WTC11 (cell line): Measurements from ENCODE around the gene IFNK.

Experiments used
- CREM ChIP-seq: sonication (generic); formaldehyde crosslinking; IDR thresholded peaks from 2 replicates; pipeline ENCODE4 v1.8.1; 2022; ENCODE audit warnings: mild to moderate bottlenecking, missing genetic modification reagents, moderate library complexity
- CTCF ChIP-seq: fragments of 200-600 bp; IDR thresholded peaks from 2 replicates; pipeline ENCODE4 v1.8.0; 2022; ENCODE audit warnings: antibody characterized with exemption
- FOXJ3 ChIP-seq: sonication (generic); formaldehyde crosslinking; IDR thresholded peaks from 2 replicates; pipeline ENCODE4 v1.9.0; 2021; ENCODE audit warnings: missing genetic modification reagents, mild to moderate bottlenecking, borderline replicate concordance
- KAT7 ChIP-seq: sonication (generic); formaldehyde crosslinking; IDR thresholded peaks from 2 replicates; pipeline ENCODE4 v1.8.1; 2023; ENCODE audit warnings: missing genetic modification reagents, mild to moderate bottlenecking, borderline replicate concordance
- NFATC4 ChIP-seq: fragments of 250-450 bp; sonication (Bioruptor Pico); IDR thresholded peaks from 2 replicates; pipeline ENCODE4 v1.9.0; 2021; ENCODE audit warnings: mild to moderate bottlenecking
- STAT6 ChIP-seq: sonication (generic); formaldehyde crosslinking; conservative IDR thresholded peaks from 2 replicates; pipeline ENCODE4 v1.8.1; 2023; ENCODE audit warnings: mild to moderate bottlenecking, low read depth, missing genetic modification reagents, moderate library complexity
- TCF7 ChIP-seq: sonication (generic); formaldehyde crosslinking; IDR thresholded peaks from 2 replicates; pipeline ENCODE4 v1.8.0; 2022; ENCODE audit warnings: mild to moderate bottlenecking, low read depth, missing genetic modification reagents, moderate library complexity
- TEAD4 ChIP-seq: sonication (generic); formaldehyde crosslinking; IDR thresholded peaks from 2 replicates; pipeline ENCODE4 v1.8.0; 2022; ENCODE audit warnings: mild to moderate bottlenecking, missing genetic modification reagents
- ZNF263 ChIP-seq: sonication (generic); formaldehyde crosslinking; IDR thresholded peaks from 2 replicates; pipeline ENCODE4 v1.8.1; 2022; ENCODE audit warnings: low read depth, mild to moderate bottlenecking, moderate library complexity, missing genetic modification reagents
- TF ChIP-seq, protein P1 (sequence below): sonication (generic); formaldehyde crosslinking; IDR thresholded peaks from 2 replicates; pipeline ENCODE4 v1.8.1; 2023; ENCODE audit warnings: mild to moderate bottlenecking, missing genetic modification reagents, borderline replicate concordance
- TF ChIP-seq, protein P2 (sequence below): sonication (generic); formaldehyde crosslinking; conservative IDR thresholded peaks from 2 replicates; pipeline ENCODE4 v1.8.1; 2022; ENCODE audit warnings: mild to moderate bottlenecking, missing genetic modification reagents
- TF ChIP-seq, protein P3 (sequence below): sonication (generic); formaldehyde crosslinking; IDR thresholded peaks from 2 replicates; pipeline ENCODE4 v1.8.1; 2023; ENCODE audit warnings: mild to moderate bottlenecking, missing genetic modification reagents
- TF ChIP-seq, protein P4 (sequence below): sonication (generic); formaldehyde crosslinking; IDR thresholded peaks from 2 replicates; pipeline ENCODE4 v1.8.1; 2023; ENCODE audit warnings: mild to moderate bottlenecking, missing genetic modification reagents, moderate library complexity

DNA sequence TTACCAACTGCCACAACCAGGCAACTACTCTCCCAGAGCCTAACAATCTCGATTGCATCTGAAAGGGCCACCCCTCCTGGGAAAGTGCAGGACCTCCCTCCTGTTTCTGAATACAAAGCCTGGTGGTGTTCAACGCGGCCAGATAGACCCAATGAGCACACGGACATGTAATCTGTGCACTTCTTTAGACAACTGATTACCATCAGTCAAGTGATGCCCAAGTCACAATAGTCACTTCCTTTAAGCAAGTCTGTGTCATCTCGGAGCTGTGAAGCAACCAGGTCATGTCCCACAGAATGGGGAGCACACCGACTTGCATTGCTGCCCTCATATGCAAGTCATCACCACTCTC lies 48.5 kb downstream of the IFNK start:
- no peak for TF ChIP-seq CTCF
- TF ChIP-seq, protein P1, sequence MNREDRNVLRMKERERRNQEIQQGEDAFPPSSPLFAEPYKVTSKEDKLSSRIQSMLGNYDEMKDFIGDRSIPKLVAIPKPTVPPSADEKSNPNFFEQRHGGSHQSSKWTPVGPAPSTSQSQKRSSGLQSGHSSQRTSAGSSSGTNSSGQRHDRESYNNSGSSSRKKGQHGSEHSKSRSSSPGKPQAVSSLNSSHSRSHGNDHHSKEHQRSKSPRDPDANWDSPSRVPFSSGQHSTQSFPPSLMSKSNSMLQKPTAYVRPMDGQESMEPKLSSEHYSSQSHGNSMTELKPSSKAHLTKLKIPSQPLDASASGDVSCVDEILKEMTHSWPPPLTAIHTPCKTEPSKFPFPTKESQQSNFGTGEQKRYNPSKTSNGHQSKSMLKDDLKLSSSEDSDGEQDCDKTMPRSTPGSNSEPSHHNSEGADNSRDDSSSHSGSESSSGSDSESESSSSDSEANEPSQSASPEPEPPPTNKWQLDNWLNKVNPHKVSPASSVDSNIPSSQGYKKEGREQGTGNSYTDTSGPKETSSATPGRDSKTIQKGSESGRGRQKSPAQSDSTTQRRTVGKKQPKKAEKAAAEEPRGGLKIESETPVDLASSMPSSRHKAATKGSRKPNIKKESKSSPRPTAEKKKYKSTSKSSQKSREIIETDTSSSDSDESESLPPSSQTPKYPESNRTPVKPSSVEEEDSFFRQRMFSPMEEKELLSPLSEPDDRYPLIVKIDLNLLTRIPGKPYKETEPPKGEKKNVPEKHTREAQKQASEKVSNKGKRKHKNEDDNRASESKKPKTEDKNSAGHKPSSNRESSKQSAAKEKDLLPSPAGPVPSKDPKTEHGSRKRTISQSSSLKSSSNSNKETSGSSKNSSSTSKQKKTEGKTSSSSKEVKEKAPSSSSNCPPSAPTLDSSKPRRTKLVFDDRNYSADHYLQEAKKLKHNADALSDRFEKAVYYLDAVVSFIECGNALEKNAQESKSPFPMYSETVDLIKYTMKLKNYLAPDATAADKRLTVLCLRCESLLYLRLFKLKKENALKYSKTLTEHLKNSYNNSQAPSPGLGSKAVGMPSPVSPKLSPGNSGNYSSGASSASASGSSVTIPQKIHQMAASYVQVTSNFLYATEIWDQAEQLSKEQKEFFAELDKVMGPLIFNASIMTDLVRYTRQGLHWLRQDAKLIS (CRISPR knock-in tag): no peak
- TF ChIP-seq, protein P2, sequence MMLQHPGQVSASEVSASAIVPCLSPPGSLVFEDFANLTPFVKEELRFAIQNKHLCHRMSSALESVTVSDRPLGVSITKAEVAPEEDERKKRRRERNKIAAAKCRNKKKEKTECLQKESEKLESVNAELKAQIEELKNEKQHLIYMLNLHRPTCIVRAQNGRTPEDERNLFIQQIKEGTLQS (CRISPR knock-in tag): no peak
- TF ChIP-seq, protein P3, sequence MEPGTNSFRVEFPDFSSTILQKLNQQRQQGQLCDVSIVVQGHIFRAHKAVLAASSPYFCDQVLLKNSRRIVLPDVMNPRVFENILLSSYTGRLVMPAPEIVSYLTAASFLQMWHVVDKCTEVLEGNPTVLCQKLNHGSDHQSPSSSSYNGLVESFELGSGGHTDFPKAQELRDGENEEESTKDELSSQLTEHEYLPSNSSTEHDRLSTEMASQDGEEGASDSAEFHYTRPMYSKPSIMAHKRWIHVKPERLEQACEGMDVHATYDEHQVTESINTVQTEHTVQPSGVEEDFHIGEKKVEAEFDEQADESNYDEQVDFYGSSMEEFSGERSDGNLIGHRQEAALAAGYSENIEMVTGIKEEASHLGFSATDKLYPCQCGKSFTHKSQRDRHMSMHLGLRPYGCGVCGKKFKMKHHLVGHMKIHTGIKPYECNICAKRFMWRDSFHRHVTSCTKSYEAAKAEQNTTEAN: no peak
- no peak for TF ChIP-seq TEAD4
- no peak for TF ChIP-seq TCF7 (CRISPR knock-in tag)
- no peak for TF ChIP-seq NFATC4
- TF ChIP-seq STAT6 (CRISPR knock-in tag): no peak
- no peak for TF ChIP-seq ZNF263 (CRISPR knock-in tag)
- no peak for TF ChIP-seq FOXJ3
- TF ChIP-seq KAT7: no peak
- TF ChIP-seq, protein P4, sequence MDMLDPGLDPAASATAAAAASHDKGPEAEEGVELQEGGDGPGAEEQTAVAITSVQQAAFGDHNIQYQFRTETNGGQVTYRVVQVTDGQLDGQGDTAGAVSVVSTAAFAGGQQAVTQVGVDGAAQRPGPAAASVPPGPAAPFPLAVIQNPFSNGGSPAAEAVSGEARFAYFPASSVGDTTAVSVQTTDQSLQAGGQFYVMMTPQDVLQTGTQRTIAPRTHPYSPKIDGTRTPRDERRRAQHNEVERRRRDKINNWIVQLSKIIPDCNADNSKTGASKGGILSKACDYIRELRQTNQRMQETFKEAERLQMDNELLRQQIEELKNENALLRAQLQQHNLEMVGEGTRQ: no peak
- TF ChIP-seq CREM (CRISPR knock-in tag): no peak
